Mesodermal cell (in vitro differentiated cells): ENCODE results near the gene ACAP3.

ENCODE experiments used
- H3K27ac ChIP-seq: 2 replicates; pipeline ENCODE4 v1.7.0; 2013; ENCODE audit warnings: mild to moderate bottlenecking, low read depth, low read length, moderate library complexity; ENCODE audit not compliant: severe bottlenecking
- H3K36me3 ChIP-seq: 2 replicates; pipeline ENCODE4 v1.7.1; 2013; ENCODE audit warnings: mild to moderate bottlenecking, low read length, moderate library complexity; ENCODE audit not compliant: control insufficient read depth, insufficient read depth
- H3K4me1 ChIP-seq: one replicate; pipeline ENCODE4 v1.7.1; 2013; ENCODE audit warnings: mild to moderate bottlenecking, low read length; ENCODE audit not compliant: insufficient read depth, control insufficient read depth, poor library complexity, severe bottlenecking
- H3K4me3 ChIP-seq: 2 replicates; pipeline ENCODE4 v1.7.0; 2013; ENCODE audit warnings: low read length, control low read depth, mild to moderate bottlenecking; ENCODE audit not compliant: insufficient read depth, poor library complexity, severe bottlenecking; ENCODE audit errors: extremely low read depth
- H3K9me3 ChIP-seq: 2 replicates; pipeline ENCODE4 v1.7.1; 2013; ENCODE audit warnings: mild to moderate bottlenecking, low read length, moderate library complexity; ENCODE audit not compliant: control insufficient read depth
- WGBS, 2 experiments: methylation state at CpG; one replicate each; pipeline ENCODE4 v1.1.5; 2013; ENCODE audit warnings: missing lambda C conversion rate in 2 of 2; ENCODE audit not compliant: insufficient coverage in 2 of 2; 5-methylcytosine and 5-hydroxymethylcytosine counted together

ACAP3 gene

GRCh38 chr1:1278620-1279019 is 29.1 kb downstream of the ACAP3 start:
- H3K4me3 ChIP-seq, result no peak overlapping the region

GRCh38 chr1:1275836-1276235 is 31.9 kb downstream of the ACAP3 start:
- WGBS, 2 experiments, result 88 to 95% methylated on average over 5 to 9 of the region's 9 CpGs
- Histone ChIP-seq H3K4me3 (no peak overlapping the region), H3K4me1 (peaks cover 9% of the 10 kb centered on the region), H3K9me3 (no peaks in the 10 kb centered on the region), H3K36me3 (peaks cover 11% of the 10 kb centered on the region), H3K27ac (no peak overlapping the region)

More at GRCh38 chr1:1278620-1279019, 29.1 kb downstream of the ACAP3 start:
- H3K4me1 ChIP-seq, result no peaks in the 10 kb centered on the region
- no peaks in the 10 kb centered on the region for H3K36me3 ChIP-seq
- 92 to 97% methylated on average over 10 of the region's 13 CpGs for WGBS, 2 experiments
- no peaks in the 10 kb centered on the region for H3K9me3 ChIP-seq
- H3K27ac ChIP-seq, result no peak overlapping the region

- no peak overlapping the region for H3K27ac ChIP-seq
- H3K36me3 ChIP-seq, result peaks cover 18% of the 10 kb centered on the region
- H3K4me3 ChIP-seq, result no peak overlapping the region
- WGBS, 2 experiments, result 91 to 97% methylated on average over 11 to 13 of the region's 15 CpGs
- H3K4me1 ChIP-seq, result peaks cover 9% of the 10 kb centered on the region
- H3K9me3 ChIP-seq, result no peaks in the 10 kb centered on the region
Measured at GRCh38 chr1:1274931-1275431, 32.7 kb downstream of the ACAP3 start.

GRCh38 chr1:1274299-1274930 is 33.3 kb downstream of the ACAP3 start:
- Histone ChIP-seq H3K9me3 (no peaks in the 10 kb centered on the region), H3K4me3 (peak overlapping the region; percentile 87), H3K36me3 (peaks cover 22% of the 10 kb centered on the region), H3K27ac (no peak overlapping the region), H3K4me1 (peaks cover 9% of the 10 kb centered on the region)
- WGBS, 2 experiments, result 40 to 62% methylated on average over 20 to 24 of the region's 31 CpGs

- peaks cover 9% of the 10 kb centered on the region for H3K4me1 ChIP-seq
- peak within 1 kb of the TSS; percentile 45 for H3K27ac ChIP-seq
- 0% methylated on average over 55 to 69 of the region's 105 CpGs for WGBS, 2 experiments
- no peaks in the 10 kb centered on the region for H3K9me3 ChIP-seq
- H3K36me3 ChIP-seq, result peaks cover 25% of the 10 kb centered on the region
- peak within 1 kb of the TSS; percentile 87 for H3K4me3 ChIP-seq
Measured at GRCh38 chr1:1273512-1274298, 34.0 kb downstream of the ACAP3 start, which contains the start of gene UBE2J2. UBE2J2 (minus strand) TSS chr1:1273854; CDS start chr1:1267992, 5,862 bp downstream.

- Histone ChIP-seq H3K9me3 (no peaks in the 10 kb centered on the region), H3K27ac (peak overlapping the region; percentile 45), H3K36me3 (peaks cover 30% of the 10 kb centered on the region), H3K4me3 (peak overlapping the region; percentile 87), H3K4me1 (peaks cover 9% of the 10 kb centered on the region)
- 0 to 1% methylated on average over 31 of the region's 31 CpGs for WGBS, 2 experiments
Measured at GRCh38 chr1:1273209-1273511, 34.6 kb downstream of the ACAP3 start.

- Histone ChIP-seq H3K9me3 (no peaks in the 10 kb centered on the region), H3K36me3 (peaks cover 36% of the 10 kb centered on the region), H3K27ac (peak overlapping the region; percentile 45), H3K4me3 (peak overlapping the region; percentile 87), H3K4me1 (peaks cover 9% of the 10 kb centered on the region)
- 53 to 58% methylated on average over 42 to 43 of the region's 43 CpGs for WGBS, 2 experiments
Measured at GRCh38 chr1:1272341-1273208, 35.2 kb downstream of the ACAP3 start.

- peaks cover 50% of the 10 kb centered on the region for H3K36me3 ChIP-seq
- H3K9me3 ChIP-seq, result no peaks in the 10 kb centered on the region
- H3K27ac ChIP-seq, result no peak overlapping the region
- 95 to 100% methylated on average over 5 to 6 of the region's 7 CpGs for WGBS, 2 experiments
- peaks cover 9% of the 10 kb centered on the region for H3K4me1 ChIP-seq
- H3K4me3 ChIP-seq, result no peak overlapping the region
Measured at GRCh38 chr1:1270813-1271212, 36.9 kb downstream of the ACAP3 start.

- H3K27ac ChIP-seq, result no peak overlapping the region
- no peaks in the 10 kb centered on the region for H3K9me3 ChIP-seq
- 97 to 100% methylated on average over 10 to 13 of the region's 13 CpGs for WGBS, 2 experiments
- peaks cover 16% of the 10 kb centered on the region for H3K4me1 ChIP-seq
- no peak overlapping the region for H3K4me3 ChIP-seq
- H3K36me3 ChIP-seq, result peaks cover 69% of the 10 kb centered on the region
Measured at GRCh38 chr1:1268284-1268682, 39.4 kb downstream of the ACAP3 start.

- Histone ChIP-seq H3K9me3 (no peaks in the 10 kb centered on the region), H3K36me3 (peaks cover 75% of the 10 kb centered on the region), H3K4me3 (no peak overlapping the region), H3K27ac (no peak overlapping the region), H3K4me1 (peaks cover 16% of the 10 kb centered on the region)
- 97% methylated on average over 39 of the region's 39 CpGs for WGBS, 2 experiments
Measured at GRCh38 chr1:1267488-1268283, 40.0 kb downstream of the ACAP3 start.
